Subcutaneous adipose tissue (tissue), 4 donors: ENCODE data around the gene DDX31. TPM values are rescaled to one million over a fixed set of nuclear protein-coding genes. Genes with fewer than 3 reads are reported as not detected.

Experiments used
- CTCF ChIP-seq: fragments of 450-650 bp; IDR thresholded peaks from one replicate; pipeline ENCODE4 v1.5.1; 2016; ENCODE audit warnings: low read depth, mild to moderate bottlenecking, control low read depth, antibody characterized with exemption, moderate library complexity
- total RNA-seq, 4 donors: library from RNA; depleted of rRNA; stranded (reverse); fragments of >200 nt; gene quantifications; one replicate each; pipeline ENCODE4 v1.1.0, GENCODE V29; 2016

DDX31 gene
- total RNA-seq, 4 donors from 2014 or later: 8.5 to 15.7 (median 10.8) TPM

- no peak for TF ChIP-seq CTCF
Observed at GRCh38 chr9:132547052-132547431, 122.7 kb downstream of the DDX31 start.

- TF ChIP-seq CTCF: no peak
Observed at GRCh38 chr9:132546148-132547051, 123.4 kb downstream of the DDX31 start.

GRCh38 chr9:132545578-132545977 lies 124.2 kb downstream of the DDX31 start:
- no peak for TF ChIP-seq CTCF

GRCh38 chr9:132543960-132544359 lies 125.8 kb downstream of the DDX31 start:
- no peak for TF ChIP-seq CTCF

- no peak for TF ChIP-seq CTCF
Observed at GRCh38 chr9:132543251-132543650, 126.5 kb downstream of the DDX31 start.

Other genes starting within 250 kb of the DDX31 start
- not detected for gene BARHL1, start 87.4 kb downstream of the DDX31 start, total RNA-seq
- gene GTF3C4, start 481 bp upstream of the DDX31 start, total RNA-seq: 10 to 100 TPM in 1 of 4 donors, 1 to 10 TPM in 3; 9.5 to 11.4 (median 9.6) TPM
- gene AK8, start 208.3 kb upstream of the DDX31 start, total RNA-seq: 1 to 10 TPM in 3 of 4 donors, under 1 TPM in 1; 0.68 to 1.3 (median 1.1) TPM
- gene SPACA9, start 208.9 kb upstream of the DDX31 start, total RNA-seq: 1 to 10 TPM; 3.0 to 4.2 (median 3.3) TPM